Left lung (tissue), 10 donors: ENCODE data around the gene AKAP7. TPM values are rescaled to one million over a fixed set of nuclear protein-coding genes. Genes with fewer than 3 reads are reported as not detected.
A peak's percentile ranks its signal among the peaks of the same experiment; 100 is the strongest.
"Not testable (repeated sequence)": the region's sequence is repeated elsewhere in the genome, so short reads cannot be mapped to it uniquely, and the experiment has no call there.

Experiments used
- ATAC-seq: fragments of 200-7000 bp; cut with Tn5 transposase; one replicate; pipeline ENCODE4 v1.9.1; 2020; ENCODE audit warnings: moderate library complexity
- DNase-seq, 4 donors: peaks; one replicate each; pipeline ENCODE4 v3.0.0-alpha.2; 2013 to 2020
- H3K27ac ChIP-seq, 2 donors: fragments of 200-600 bp; sonication (generic) in 1 of 2; one replicate each; pipeline versions ENCODE4 v1.5.0 to v1.8.0; 2020 to 2021
- H3K27me3 ChIP-seq, 2 donors: fragments of 200-600 bp; sonication (generic) in 1 of 2; one replicate each; pipeline versions ENCODE4 v1.5.0 to v1.8.0; 2020 to 2021
- H3K36me3 ChIP-seq, 2 donors: fragments of 200-600 bp; sonication (generic) in 1 of 2; one replicate each; pipeline versions ENCODE4 v1.5.0 to v1.8.0; 2020 to 2021
- H3K4me1 ChIP-seq, 2 donors: fragments of 200-600 bp; one replicate each; pipeline ENCODE4 v1.8.0; 2021
- H3K4me3 ChIP-seq, 2 donors: fragments of 200-600 bp; sonication (generic) in 1 of 2; one replicate each; pipeline versions ENCODE4 v1.5.0 to v1.8.0; 2020 to 2021; ENCODE audit warnings: mild to moderate bottlenecking in 1 of 2
- H3K9me3 ChIP-seq, 2 donors: fragments of 200-600 bp; sonication (generic) in 1 of 2; one replicate each; pipeline versions ENCODE4 v1.5.0 to v1.8.0; 2020 to 2021
- CTCF ChIP-seq, 2 donors: fragments of 200-600 bp; sonication (generic) in 1 of 2; IDR thresholded peaks; one replicate each; pipeline versions ENCODE4 v1.5.0 to v1.8.0; 2021; ENCODE audit warnings: antibody characterized with exemption in 2 of 2
- intact Hi-C, 2 donors: fragments of 100-400 bp; cut with DNase I; formaldehyde crosslinking; loops; one replicate each; pipeline versions ENCODE4 v1.11.2 to v1.14.2; 2022
- polyA plus RNA-seq, 6 donors: library from polyadenylated mRNA; unstranded; fragments of 120-200 nt; gene quantifications; one replicate each; pipeline ENCODE4 v1.2.1, GENCODE V29; 2013; ENCODE audit not compliant: insufficient read length in 6 of 6
- total RNA-seq, 2 donors: library from RNA; stranded (reverse); fragmentation: NEBNext Ultra II Directional; extraction: Animal tissue kit (Norgen Biotek cat#: 25700); gene quantifications; one replicate each; pipeline ENCODE4 v1.2.1, GENCODE V29; 2021
- donor health status: DM: no; HTN: yes; CAD: no.
- donor health status: DM: no; HTN: no; CAD: no.

AKAP7 gene
- total and polyA plus RNA-seq, 8 donors, result 9.3 to 28.2 (median 21.2) TPM

GRCh38 chr6:131258010-131258652 is 122.9 kb downstream of the AKAP7 start:
- H3K4me1 ChIP-seq, result peaks cover 0 to 4% of the 10 kb centered on the region in 2 donors
- no peaks in the 10 kb centered on the region for H3K36me3 ChIP-seq
- intact Hi-C loops, result no loop called here
- ATAC-seq (peak; percentile 32), DNase-seq (no peak)
- no peak overlapping the region for H3K4me3 ChIP-seq
- no peaks in the 10 kb centered on the region for H3K9me3 ChIP-seq
- no peak for TF ChIP-seq CTCF (IDR thresholded peaks at IDR 0.05)
- H3K27me3 ChIP-seq, result no peaks in the 10 kb centered on the region
- H3K27ac ChIP-seq, result no peak overlapping the region

GRCh38 chr6:131258816-131259476 is 123.7 kb downstream of the AKAP7 start:
- H3K9me3 ChIP-seq, result no peaks in the 10 kb centered on the region
- no peak for TF ChIP-seq CTCF (IDR thresholded peaks at IDR 0.05)
- no peak overlapping the region for H3K4me3 ChIP-seq
- H3K36me3 ChIP-seq, result no peaks in the 10 kb centered on the region
- intact Hi-C loops, result no loop called here
- H3K27ac ChIP-seq, result no peak overlapping the region
- DNase-seq, result no peak
- ATAC-seq, result peak; percentile 49
- H3K27me3 ChIP-seq, result no peaks in the 10 kb centered on the region
- H3K4me1 ChIP-seq, result peaks cover 0 to 4% of the 10 kb centered on the region in 2 donors

GRCh38 chr6:131260960-131261359 is 125.7 kb downstream of the AKAP7 start:
- H3K9me3 ChIP-seq, ATAC-seq, DNase-seq, H3K27me3 ChIP-seq, H3K36me3 ChIP-seq, intact Hi-C loops, H3K4me1 ChIP-seq, H3K4me3 ChIP-seq, H3K27ac ChIP-seq: not testable (repeated sequence)

- no peaks in the 10 kb centered on the region for H3K4me1 ChIP-seq
- intact Hi-C loops, result no loop called here
- H3K4me3 ChIP-seq, result no peak overlapping the region
- no peaks in the 10 kb centered on the region for H3K9me3 ChIP-seq
- H3K27ac ChIP-seq, result no peak overlapping the region
- no peaks in the 10 kb centered on the region for H3K27me3 ChIP-seq
- TF ChIP-seq CTCF (IDR thresholded peaks at IDR 0.05), result no peak
- no peaks in the 10 kb centered on the region for H3K36me3 ChIP-seq
- ATAC-seq, result no peak
- DNase-seq, result no peak
These were observed 126.8 kb downstream of the AKAP7 start for GRCh38 chr6:131262060-131262459.

- H3K4me3 ChIP-seq, result no peak overlapping the region
- no peaks in the 10 kb centered on the region for H3K27me3 ChIP-seq
- intact Hi-C loops, result no loop called here
- H3K36me3 ChIP-seq, result peaks cover 0 to 4% of the 10 kb centered on the region in 2 donors
- H3K9me3 ChIP-seq, result peaks cover 0 to 9% of the 10 kb centered on the region in 2 donors
- ATAC-seq, result no peak
- H3K4me1 ChIP-seq, result no peaks in the 10 kb centered on the region
- H3K27ac ChIP-seq, result no peak overlapping the region
- no peak for TF ChIP-seq CTCF (IDR thresholded peaks at IDR 0.05)
- no peak for DNase-seq
These were observed 130.7 kb downstream of the AKAP7 start for GRCh38 chr6:131265939-131266338.
